IMR-90 (cell line): Measurements from ENCODE around the gene PRDM5.

Source experiments
- CHD1 ChIP-seq: IDR thresholded peaks from 2 replicates; pipeline ENCODE4 v1.6.1; 2012; ENCODE audit warnings: low read depth, low read length, improper control_type of control experiment
- FOS ChIP-seq: fragments of 150-350 bp; IDR thresholded peaks from 2 replicates; pipeline ENCODE4 v1.6.1; 2016; ENCODE audit warnings: low read depth, low read length
- MAZ ChIP-seq: IDR thresholded peaks from 2 replicates; pipeline ENCODE4 v1.6.1; 2012; ENCODE audit warnings: low read depth, mild to moderate bottlenecking, low read length, improper control_type of control experiment, moderate library complexity, borderline replicate concordance
- POLR2A ChIP-seq: IDR thresholded peaks from 2 replicates; pipeline ENCODE4 v1.6.1; 2012; ENCODE audit warnings: mild to moderate bottlenecking, low read depth, low read length
- RFX5 ChIP-seq: IDR thresholded peaks from 2 replicates; pipeline ENCODE4 v1.8.0; 2012; ENCODE audit warnings: low read depth, mild to moderate bottlenecking, low read length, moderate library complexity
- TF ChIP-seq, protein P1 (sequence below): conservative IDR thresholded peaks from 2 replicates; pipeline ENCODE4 v1.5.1; 2012; ENCODE audit warnings: mild to moderate bottlenecking, low read depth, low read length, improper control_type of control experiment

DNA sequence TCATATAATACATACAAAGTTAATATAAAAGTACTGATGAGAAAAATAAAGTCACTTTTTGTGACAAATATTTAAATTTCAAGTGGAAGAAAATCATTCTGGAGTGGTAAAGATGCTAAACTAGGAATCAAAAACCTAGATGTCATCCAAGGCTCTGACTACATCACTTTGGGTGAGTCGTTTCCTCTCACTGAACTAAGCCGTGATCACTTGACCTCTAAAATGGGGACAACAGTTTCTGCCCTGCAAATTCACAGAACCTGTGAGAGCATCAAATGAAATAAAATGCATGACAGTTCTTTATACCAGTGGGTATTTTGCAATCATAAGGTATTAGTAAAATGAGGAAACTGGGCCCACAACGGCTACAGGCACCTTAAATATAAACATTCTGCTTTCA is 63.8 kb downstream of the PRDM5 start:
- TF ChIP-seq, protein P1, sequence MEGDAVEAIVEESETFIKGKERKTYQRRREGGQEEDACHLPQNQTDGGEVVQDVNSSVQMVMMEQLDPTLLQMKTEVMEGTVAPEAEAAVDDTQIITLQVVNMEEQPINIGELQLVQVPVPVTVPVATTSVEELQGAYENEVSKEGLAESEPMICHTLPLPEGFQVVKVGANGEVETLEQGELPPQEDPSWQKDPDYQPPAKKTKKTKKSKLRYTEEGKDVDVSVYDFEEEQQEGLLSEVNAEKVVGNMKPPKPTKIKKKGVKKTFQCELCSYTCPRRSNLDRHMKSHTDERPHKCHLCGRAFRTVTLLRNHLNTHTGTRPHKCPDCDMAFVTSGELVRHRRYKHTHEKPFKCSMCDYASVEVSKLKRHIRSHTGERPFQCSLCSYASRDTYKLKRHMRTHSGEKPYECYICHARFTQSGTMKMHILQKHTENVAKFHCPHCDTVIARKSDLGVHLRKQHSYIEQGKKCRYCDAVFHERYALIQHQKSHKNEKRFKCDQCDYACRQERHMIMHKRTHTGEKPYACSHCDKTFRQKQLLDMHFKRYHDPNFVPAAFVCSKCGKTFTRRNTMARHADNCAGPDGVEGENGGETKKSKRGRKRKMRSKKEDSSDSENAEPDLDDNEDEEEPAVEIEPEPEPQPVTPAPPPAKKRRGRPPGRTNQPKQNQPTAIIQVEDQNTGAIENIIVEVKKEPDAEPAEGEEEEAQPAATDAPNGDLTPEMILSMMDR: no peak
- TF ChIP-seq CHD1 (no peak), POLR2A (no peak), MAZ (no peak), FOS (no peak), RFX5 (no peak)
